ENCODE measurements around the gene ANGPTL7.

ANGPTL7 gene

DNA sequence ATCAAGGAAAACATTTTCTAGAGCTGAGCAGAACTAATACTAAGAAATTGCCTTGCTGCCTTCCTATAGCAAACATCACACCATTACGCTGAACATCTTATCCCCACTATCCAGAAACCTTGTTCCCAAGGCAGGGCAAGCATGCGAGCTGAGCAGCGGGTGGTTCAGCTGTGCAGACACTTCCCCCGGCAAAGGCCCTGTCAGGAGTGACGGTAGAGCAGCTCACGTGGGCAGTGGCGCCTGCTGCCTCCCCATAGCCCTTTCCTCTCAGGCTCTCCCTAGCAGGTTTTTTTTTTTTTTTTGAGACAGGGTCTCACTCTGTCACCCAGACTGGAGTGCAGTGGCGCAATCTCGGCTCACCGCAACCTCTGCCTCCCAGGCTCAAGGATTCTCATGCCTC lies 13.7 kb upstream of the ANGPTL7 start:
- no peak overlapping the region for H3K4ac ChIP-seq (ENCODE audit: low read depth in 1 of 2, low read length in 2 of 2)

GRCh38 chr1:11176081-11176706 lies 13.0 kb upstream of the ANGPTL7 start:
- H2BK15ac ChIP-seq (ENCODE audit: low read depth, poor library complexity, severe bottlenecking) = no peak overlapping the region
- H3K27me3 ChIP-seq (ENCODE audit: control insufficient read depth in 1 of 2, insufficient read depth in 1 of 2, low read length in 2 of 2) = no peaks in the 10 kb centered on the region
- H4K91ac ChIP-seq (ENCODE audit: low read length) = peak overlapping the region; percentile 37
- no peak overlapping the region for H2AFZ ChIP-seq (ENCODE audit: low read depth, low read length)
- H3K79me1 ChIP-seq (replicated peaks; ENCODE audit: low read length, poor library complexity, severe bottlenecking) = peaks cover 8% of the 10 kb centered on the region
- no peak overlapping the region for H2BK120ac ChIP-seq (ENCODE audit: low read depth, low read length)
- peaks cover 5 to 14% of the 10 kb centered on the region in 2 experiments for H3K36me3 ChIP-seq (ENCODE audit: control insufficient read depth in 1 of 2, insufficient read depth in 2 of 2, low read depth in 1 of 2, low read length in 2 of 2)
- no peak overlapping the region for H3K4me3 ChIP-seq (ENCODE audit: insufficient read depth in 1 of 2, low read depth in 1 of 2, low read length in 2 of 2)
- H2BK12ac ChIP-seq (ENCODE audit: low read length in 2 of 2) = no peak overlapping the region
- H3K9me3 ChIP-seq (ENCODE audit: control insufficient read depth, low read length) = no peaks in the 10 kb centered on the region
- no peak overlapping the region for H2BK5ac ChIP-seq (ENCODE audit: low read depth, low read length, poor library complexity, severe bottlenecking)
- H3K14ac ChIP-seq (ENCODE audit: low read length in 2 of 2) = peak overlapping the region in 1 of 2 experiments; percentile 49
- H3K4ac ChIP-seq (ENCODE audit: low read depth in 1 of 2, low read length in 2 of 2) = no peak overlapping the region
- no peak overlapping the region for H3K4me2 ChIP-seq (ENCODE audit: low read length, poor library complexity, severe bottlenecking)
- WGBS = 91% methylated on average over 11 of the region's 11 CpGs
- no peak overlapping the region for H3K18ac ChIP-seq (ENCODE audit: low read depth in 1 of 2, low read length in 2 of 2)
- H3K23ac ChIP-seq (ENCODE audit: low read length in 2 of 2) = no peak overlapping the region
- no peak overlapping the region for H2AK5ac ChIP-seq (ENCODE audit: low read length, severe bottlenecking)
- H3K4me1 ChIP-seq (ENCODE audit: control insufficient read depth, insufficient read depth, low read depth, low read length) = peaks cover 9% of the 10 kb centered on the region
- no peak overlapping the region for H4K8ac ChIP-seq (ENCODE audit: low read length)
- H3K9ac ChIP-seq (ENCODE audit: low read length) = no peak overlapping the region
- no peak overlapping the region for H3K27ac ChIP-seq (ENCODE audit: low read length, poor library complexity, severe bottlenecking)
- DNase-seq = peak; percentile 7

More for the DNA sequence above, 13.7 kb upstream of the ANGPTL7 start:
- no peak overlapping the region for H3K27ac ChIP-seq (ENCODE audit: low read length, poor library complexity, severe bottlenecking)
- H2AFZ ChIP-seq (ENCODE audit: low read depth, low read length) = no peak overlapping the region
- no peak overlapping the region for H2BK12ac ChIP-seq (ENCODE audit: low read length in 2 of 2)
- H2AK5ac ChIP-seq (ENCODE audit: low read length, severe bottlenecking) = no peak overlapping the region
- peaks cover 9% of the 10 kb centered on the region for H3K4me1 ChIP-seq (ENCODE audit: control insufficient read depth, insufficient read depth, low read depth, low read length)
- H3K9me3 ChIP-seq (ENCODE audit: control insufficient read depth, low read length) = no peaks in the 10 kb centered on the region
- no peak overlapping the region for H4K91ac ChIP-seq (ENCODE audit: low read length)
- 99% methylated on average over 10 of the region's 10 CpGs for WGBS
- no peak overlapping the region for H2BK5ac ChIP-seq (ENCODE audit: low read depth, low read length, poor library complexity, severe bottlenecking)
- H3K4me2 ChIP-seq (ENCODE audit: low read length, poor library complexity, severe bottlenecking) = no peak overlapping the region
- peaks cover 9% of the 10 kb centered on the region for H3K79me1 ChIP-seq (replicated peaks; ENCODE audit: low read length, poor library complexity, severe bottlenecking)
- no peak overlapping the region for H3K18ac ChIP-seq (ENCODE audit: low read depth in 1 of 2, low read length in 2 of 2)
- peaks cover 5 to 14% of the 10 kb centered on the region in 2 experiments for H3K36me3 ChIP-seq (ENCODE audit: control insufficient read depth in 1 of 2, insufficient read depth in 2 of 2, low read depth in 1 of 2, low read length in 2 of 2)
- H3K4me3 ChIP-seq (ENCODE audit: insufficient read depth in 1 of 2, low read depth in 1 of 2, low read length in 2 of 2) = no peak overlapping the region
- no peak overlapping the region for H4K8ac ChIP-seq (ENCODE audit: low read length)
- H3K14ac ChIP-seq (ENCODE audit: low read length in 2 of 2) = no peak overlapping the region
- H3K9ac ChIP-seq (ENCODE audit: low read length) = no peak overlapping the region
- H2BK15ac ChIP-seq (ENCODE audit: low read depth, poor library complexity, severe bottlenecking) = no peak overlapping the region
- H3K27me3 ChIP-seq (ENCODE audit: control insufficient read depth in 1 of 2, insufficient read depth in 1 of 2, low read length in 2 of 2) = no peaks in the 10 kb centered on the region
- no peak overlapping the region for H2BK120ac ChIP-seq (ENCODE audit: low read depth, low read length)
- H3K23ac ChIP-seq (ENCODE audit: low read length in 2 of 2) = no peak overlapping the region
- no peak for DNase-seq

DNA sequence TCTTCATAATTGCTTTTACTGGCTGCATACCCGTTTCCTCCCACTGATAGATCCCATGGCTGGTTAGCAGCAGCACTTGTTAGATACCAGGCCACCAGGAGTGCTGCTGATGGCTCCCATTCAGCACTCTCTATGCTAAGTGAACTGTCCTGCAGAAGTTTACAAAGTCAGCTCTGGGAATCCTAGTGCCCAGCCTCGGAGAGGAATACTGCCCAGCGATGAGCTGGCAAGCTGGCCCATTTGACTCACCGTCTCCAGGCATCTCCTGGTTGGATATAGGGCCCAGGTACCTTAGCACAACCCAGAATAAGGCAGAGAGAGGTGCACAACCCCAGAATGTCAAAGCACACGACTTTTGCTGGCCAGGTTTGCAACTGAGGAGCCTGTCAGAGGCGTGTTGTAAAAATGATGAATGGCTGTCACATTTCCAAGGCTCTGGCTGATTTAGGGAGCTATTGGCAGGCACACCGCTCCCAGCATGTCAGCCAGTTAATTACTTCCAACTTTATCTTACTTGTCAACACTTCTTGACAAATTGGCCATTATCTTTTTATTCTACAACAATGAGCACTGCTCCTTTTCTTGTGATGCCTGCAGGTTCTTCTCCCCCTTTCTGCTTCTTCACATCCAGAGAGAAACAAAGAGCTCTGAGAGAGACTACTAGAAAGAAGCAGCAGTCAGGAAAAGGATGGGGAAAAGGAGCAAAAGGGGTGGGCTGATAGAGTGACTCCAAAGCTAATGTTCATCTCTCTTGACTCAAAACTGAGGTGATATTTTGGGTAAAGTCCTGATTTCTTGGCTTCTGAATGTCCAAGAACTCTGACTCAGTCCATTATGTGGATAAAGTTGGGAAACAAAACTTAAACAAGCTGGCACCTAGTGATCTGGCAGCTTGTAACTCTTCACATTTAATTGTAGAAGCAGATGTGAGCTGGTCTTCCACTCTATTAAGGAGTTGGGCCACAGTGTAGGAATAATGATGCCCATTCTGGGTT lies 10.8 kb upstream of the ANGPTL7 start:
- no peak overlapping the region for H3K9ac ChIP-seq (ENCODE audit: low read length)
- WGBS = 74% methylated on average over 7 of the region's 7 CpGs
- H3K14ac ChIP-seq (ENCODE audit: low read length in 2 of 2) = no peak overlapping the region
- H3K9me3 ChIP-seq (ENCODE audit: control insufficient read depth, low read length) = no peaks in the 10 kb centered on the region
- H2BK120ac ChIP-seq (ENCODE audit: low read depth, low read length) = no peak overlapping the region
- H3K4me1 ChIP-seq (ENCODE audit: control insufficient read depth, insufficient read depth, low read depth, low read length) = peaks cover 9% of the 10 kb centered on the region
- peak overlapping the region in 1 of 2 experiments; percentile 26 for H3K4me3 ChIP-seq (ENCODE audit: insufficient read depth in 1 of 2, low read depth in 1 of 2, low read length in 2 of 2)
- H2BK15ac ChIP-seq (ENCODE audit: low read depth, poor library complexity, severe bottlenecking) = no peak overlapping the region
- H4K8ac ChIP-seq (ENCODE audit: low read length) = no peak overlapping the region
- no peak overlapping the region for H2AK5ac ChIP-seq (ENCODE audit: low read length, severe bottlenecking)
- H3K4ac ChIP-seq (ENCODE audit: low read depth in 1 of 2, low read length in 2 of 2) = no peak overlapping the region
- peaks cover 7% of the 10 kb centered on the region for H3K79me1 ChIP-seq (replicated peaks; ENCODE audit: low read length, poor library complexity, severe bottlenecking)
- no peak overlapping the region for H3K4me2 ChIP-seq (ENCODE audit: low read length, poor library complexity, severe bottlenecking)
- peaks cover 11% of the 10 kb centered on the region in 2 experiments for H3K36me3 ChIP-seq (ENCODE audit: control insufficient read depth in 1 of 2, insufficient read depth in 2 of 2, low read depth in 1 of 2, low read length in 2 of 2)
- no peak overlapping the region for H2AFZ ChIP-seq (ENCODE audit: low read depth, low read length)
- H3K23ac ChIP-seq (ENCODE audit: low read length in 2 of 2) = no peak overlapping the region
- H3K27me3 ChIP-seq (ENCODE audit: control insufficient read depth in 1 of 2, insufficient read depth in 1 of 2, low read length in 2 of 2) = no peaks in the 10 kb centered on the region
- no peak overlapping the region for H2BK12ac ChIP-seq (ENCODE audit: low read length in 2 of 2)
- H3K27ac ChIP-seq (ENCODE audit: low read length, poor library complexity, severe bottlenecking) = no peak overlapping the region
- H2BK5ac ChIP-seq (ENCODE audit: low read depth, low read length, poor library complexity, severe bottlenecking) = no peak overlapping the region
- no peak overlapping the region for H4K91ac ChIP-seq (ENCODE audit: low read length)
- no peak overlapping the region for H3K18ac ChIP-seq (ENCODE audit: low read depth in 1 of 2, low read length in 2 of 2)
- DNase-seq = no peak

- H3K18ac ChIP-seq (ENCODE audit: low read depth in 1 of 2, low read length in 2 of 2) = no peak overlapping the region
- peaks cover 11 to 17% of the 10 kb centered on the region in 2 experiments for H3K36me3 ChIP-seq (ENCODE audit: control insufficient read depth in 1 of 2, insufficient read depth in 2 of 2, low read depth in 1 of 2, low read length in 2 of 2)
- H3K9ac ChIP-seq (ENCODE audit: low read length) = peak overlapping the region; percentile 23
- no peak overlapping the region for H3K14ac ChIP-seq (ENCODE audit: low read length in 2 of 2)
- H3K4ac ChIP-seq (ENCODE audit: low read depth in 1 of 2, low read length in 2 of 2) = no peak overlapping the region
- no peak overlapping the region for H3K4me2 ChIP-seq (ENCODE audit: low read length, poor library complexity, severe bottlenecking)
- no peak overlapping the region for H2AFZ ChIP-seq (ENCODE audit: low read depth, low read length)
- peaks cover 9% of the 10 kb centered on the region for H3K4me1 ChIP-seq (ENCODE audit: control insufficient read depth, insufficient read depth, low read depth, low read length)
- H2BK15ac ChIP-seq (ENCODE audit: low read depth, poor library complexity, severe bottlenecking) = no peak overlapping the region
- no peak overlapping the region for H3K27ac ChIP-seq (ENCODE audit: low read length, poor library complexity, severe bottlenecking)
- H3K27me3 ChIP-seq (ENCODE audit: control insufficient read depth in 1 of 2, insufficient read depth in 1 of 2, low read length in 2 of 2) = no peaks in the 10 kb centered on the region
- no peaks in the 10 kb centered on the region for H3K9me3 ChIP-seq (ENCODE audit: control insufficient read depth, low read length)
- no peak overlapping the region for H3K23ac ChIP-seq (ENCODE audit: low read length in 2 of 2)
- H2BK5ac ChIP-seq (ENCODE audit: low read depth, low read length, poor library complexity, severe bottlenecking) = no peak overlapping the region
- H3K79me1 ChIP-seq (replicated peaks; ENCODE audit: low read length, poor library complexity, severe bottlenecking) = peaks cover 4% of the 10 kb centered on the region
- H2BK120ac ChIP-seq (ENCODE audit: low read depth, low read length) = no peak overlapping the region
- no peak overlapping the region for H2BK12ac ChIP-seq (ENCODE audit: low read length in 2 of 2)
- no peak for DNase-seq
- H2AK5ac ChIP-seq (ENCODE audit: low read length, severe bottlenecking) = no peak overlapping the region
- H3K4me3 ChIP-seq (ENCODE audit: insufficient read depth in 1 of 2, low read depth in 1 of 2, low read length in 2 of 2) = no peak overlapping the region
- H4K91ac ChIP-seq (ENCODE audit: low read length) = no peak overlapping the region
- no peak overlapping the region for H4K8ac ChIP-seq (ENCODE audit: low read length)
Observed at GRCh38 chr1:11179125-11179524, 10.0 kb upstream of the ANGPTL7 start.

Measured in mesenchymal stem cell (in vitro differentiated cells and primary cell).